GM21576 (cell line): Measurements from ENCODE around the gene GMEB2.
"Not testable (repeated sequence)": the region's sequence is repeated elsewhere in the genome, so short reads cannot be mapped to it uniquely, and the experiment has no call there.

Experiments used
- ATAC-seq: cut with Tn5 transposase; IDR thresholded peaks from one replicate; pipeline ENCODE4 v1.9.1; 2021; ENCODE audit warnings: mild to moderate bottlenecking, moderate library complexity; ENCODE audit not compliant: unreplicated experiment

Gene GMEB2

GRCh38 chr20:63617092-63617875, 9.6 kb downstream of the GMEB2 start:
- ATAC-seq = no peak

- not testable (repeated sequence) for ATAC-seq
Observed at GRCh38 chr20:63613863-63614594, 12.9 kb downstream of the GMEB2 start.

GRCh38 chr20:63612276-63612931, 14.5 kb downstream of the GMEB2 start:
- no peak for ATAC-seq

GRCh38 chr20:63611646-63612045, 15.3 kb downstream of the GMEB2 start:
- no peak for ATAC-seq

DNA sequence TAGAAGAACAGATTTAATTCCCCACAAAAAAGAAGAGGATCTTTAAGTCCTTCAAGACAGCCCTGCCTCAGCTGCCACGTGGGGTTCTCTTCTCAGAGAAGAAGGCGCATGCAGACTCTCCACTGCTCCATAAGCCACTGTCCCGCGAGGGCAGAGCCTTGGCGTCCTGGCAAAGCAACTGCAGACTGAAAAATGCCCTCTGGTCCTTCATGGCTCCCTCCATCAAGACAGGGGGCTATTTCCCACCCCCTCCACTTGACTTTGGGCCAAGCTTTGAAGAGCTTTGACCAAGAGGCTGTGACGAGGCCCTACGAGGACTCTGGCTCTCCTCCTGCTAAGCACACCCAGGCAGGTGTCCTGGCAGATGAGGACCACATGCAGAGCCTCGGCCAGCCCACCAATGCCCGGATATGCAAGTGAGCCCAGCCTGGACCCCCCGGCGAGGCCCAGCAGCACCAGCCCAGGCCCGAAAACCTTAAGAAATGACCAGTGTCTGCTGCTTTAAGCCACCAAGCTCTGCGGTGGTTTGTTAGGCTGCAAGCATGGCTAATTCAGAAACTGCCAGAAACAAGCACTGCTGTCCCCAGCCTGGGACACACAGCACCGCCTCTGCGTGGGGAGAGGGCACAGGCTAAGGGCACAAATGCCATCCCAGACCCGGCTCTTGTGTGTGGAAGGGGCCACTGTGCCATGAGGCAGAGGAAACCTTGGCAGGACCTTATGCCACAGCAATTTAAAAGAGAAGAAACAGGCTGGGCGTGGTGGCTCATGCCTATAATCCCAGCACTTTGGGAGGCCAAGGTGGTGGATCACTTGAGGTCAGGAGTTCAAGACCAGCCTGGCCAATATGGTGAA, 16.1 kb downstream of the GMEB2 start:
- no peak for ATAC-seq

GRCh38 chr20:63606686-63607085, 20.2 kb downstream of the GMEB2 start:
- no peak for ATAC-seq

DNA sequence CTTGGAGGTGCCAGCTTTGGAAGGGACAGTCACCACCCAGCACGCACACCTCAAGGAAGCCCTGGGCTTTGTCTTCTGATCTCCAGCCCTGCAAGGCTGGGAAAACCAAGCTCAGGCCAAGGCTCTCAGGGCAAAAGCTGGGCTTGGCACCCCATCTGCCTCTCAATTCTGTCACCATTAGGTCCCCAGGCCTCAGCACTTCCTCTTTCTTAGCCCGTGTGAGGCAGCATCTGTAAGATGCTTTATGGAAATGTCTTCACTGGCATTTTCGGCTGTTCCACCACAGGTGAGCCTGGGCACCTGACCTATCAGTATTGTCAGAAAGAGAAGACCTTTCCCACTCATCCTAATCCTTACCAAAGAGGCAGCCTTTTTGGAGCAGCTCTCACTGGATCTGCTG, 24.6 kb downstream of the GMEB2 start:
- no peak for ATAC-seq

DNA sequence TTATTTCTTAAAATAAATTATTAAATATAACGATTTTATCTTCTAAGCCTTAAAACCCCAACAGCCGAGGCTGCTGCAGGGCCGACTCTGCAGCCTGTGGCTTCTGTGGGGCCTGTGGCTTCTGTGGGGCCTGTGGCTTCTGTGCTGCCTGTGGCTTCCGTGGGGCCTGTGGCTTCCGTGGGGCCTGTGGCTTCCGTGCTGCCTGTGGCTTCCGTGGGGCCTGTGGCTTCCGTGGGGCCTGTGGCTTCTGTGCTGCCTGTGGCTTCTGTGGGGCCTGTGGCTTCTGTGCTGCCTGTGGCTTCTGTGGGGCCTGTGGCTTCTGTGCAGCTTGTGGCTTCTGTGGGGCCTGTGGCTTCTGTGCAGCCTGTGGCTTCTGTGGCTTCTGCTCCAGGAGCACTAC, 25.2 kb downstream of the GMEB2 start:
- ATAC-seq = not testable (repeated sequence)

DNA sequence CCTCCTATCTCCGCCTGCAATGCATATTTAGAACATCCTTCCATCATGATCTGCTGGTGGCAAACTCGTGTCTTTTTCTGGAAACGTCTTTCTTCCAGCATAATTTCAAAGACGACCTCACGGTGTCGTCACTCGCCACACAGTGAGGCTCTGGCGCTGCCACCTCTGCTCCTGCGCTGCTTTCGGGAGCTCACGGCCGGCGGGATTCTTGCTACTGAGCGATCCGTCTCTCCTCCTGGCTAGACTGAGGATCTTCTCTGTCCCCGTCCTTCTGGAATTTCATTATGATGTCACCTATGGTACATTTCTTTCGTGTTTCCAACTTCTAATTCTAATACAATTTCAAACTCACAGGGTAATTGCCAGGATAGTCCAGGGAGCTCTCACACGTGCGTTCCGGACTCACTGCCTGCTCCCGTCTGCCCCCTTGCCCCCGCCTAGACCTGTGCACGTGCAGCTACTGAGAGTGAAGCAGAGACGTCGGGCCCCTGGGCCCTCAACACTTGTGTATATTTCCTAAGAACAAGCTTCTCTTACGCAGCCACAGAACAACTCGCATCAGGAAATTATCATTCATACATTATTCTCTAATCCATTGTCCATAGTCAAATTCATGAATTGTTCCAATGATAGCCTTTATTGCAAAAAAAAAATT, 27.4 kb downstream of the GMEB2 start:
- no peak for ATAC-seq

DNA sequence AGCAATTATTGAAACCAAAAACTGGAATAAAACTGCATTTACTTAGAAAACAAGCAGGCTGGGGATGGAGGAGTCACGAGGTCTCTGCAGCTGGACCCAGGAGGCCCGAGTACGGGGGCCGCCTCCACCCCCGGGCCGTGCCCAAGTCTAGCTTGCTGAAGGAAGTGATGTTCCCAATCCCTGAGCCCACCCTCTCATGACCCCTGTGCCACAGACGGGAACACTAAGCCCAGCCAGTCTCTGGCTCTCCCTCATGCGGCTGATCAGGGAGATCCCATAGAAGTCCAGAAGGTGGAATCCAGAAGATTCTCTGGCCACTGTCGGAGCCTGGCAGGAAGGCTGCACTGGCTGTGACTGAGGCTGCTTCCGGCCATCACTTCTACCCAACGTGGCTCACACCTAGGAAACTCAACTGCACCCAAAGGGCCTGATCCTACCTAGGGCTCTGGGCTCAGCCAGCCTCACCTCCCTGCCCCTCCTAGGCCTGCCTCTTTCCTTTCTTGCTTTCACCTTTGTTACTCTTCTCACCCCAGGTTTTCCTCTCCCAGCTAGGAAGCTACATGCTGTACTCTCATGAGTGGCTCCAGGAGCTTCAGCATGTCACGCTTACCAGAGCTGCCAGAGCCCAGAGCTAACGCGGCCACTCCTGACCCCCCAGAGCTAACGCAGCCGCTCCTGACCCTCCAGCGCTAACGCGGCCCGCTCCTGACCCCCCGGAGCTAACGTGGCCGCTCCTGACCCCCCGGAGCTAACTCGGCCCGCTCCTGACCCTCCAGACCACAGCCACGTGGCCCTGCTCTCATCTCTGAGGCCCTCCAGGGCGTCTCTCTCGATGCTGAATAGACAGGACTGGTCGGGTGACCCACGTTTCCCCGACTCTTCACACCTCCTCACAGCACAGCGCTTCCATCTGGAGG, 28.2 kb downstream of the GMEB2 start:
- no peak for ATAC-seq

DNA sequence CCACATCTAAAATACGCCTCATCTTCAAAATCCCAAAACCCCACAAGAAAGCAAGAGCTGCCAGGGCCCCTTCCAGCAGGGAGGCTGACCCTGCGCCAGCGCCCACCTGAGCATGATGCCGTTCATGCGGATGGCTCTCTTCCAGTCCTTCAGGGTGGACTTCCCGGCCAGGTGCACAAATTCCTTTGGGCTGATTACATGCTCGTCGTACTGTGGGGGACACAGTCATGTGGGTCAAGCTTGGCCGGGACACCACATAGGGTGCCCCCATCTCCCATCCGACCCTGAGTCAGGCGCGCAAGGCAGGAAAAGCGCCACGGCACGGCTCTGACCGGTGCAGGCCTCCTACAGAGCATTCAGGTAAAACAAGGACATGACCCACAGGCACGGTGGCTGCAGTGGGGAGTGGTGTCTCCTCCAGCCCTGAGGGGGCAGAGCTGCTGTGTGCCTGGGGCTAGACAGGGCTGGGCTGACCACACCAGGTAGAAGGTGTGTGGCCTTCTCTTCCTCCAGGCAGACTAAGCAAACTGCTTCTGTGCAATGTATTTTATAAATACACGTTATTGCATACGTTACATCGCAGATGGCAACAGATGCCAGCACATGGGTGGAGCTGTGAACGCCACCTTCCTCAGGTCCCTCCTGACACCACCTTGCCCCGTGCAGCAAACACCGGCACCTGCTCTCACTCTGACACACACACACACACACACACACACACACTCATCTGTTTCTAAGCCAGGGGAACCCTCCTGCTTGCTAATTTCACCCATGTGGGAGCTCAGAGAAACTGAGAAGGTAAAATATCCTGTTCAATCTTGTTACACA, 29.0 kb downstream of the GMEB2 start:
- no peak for ATAC-seq

DNA sequence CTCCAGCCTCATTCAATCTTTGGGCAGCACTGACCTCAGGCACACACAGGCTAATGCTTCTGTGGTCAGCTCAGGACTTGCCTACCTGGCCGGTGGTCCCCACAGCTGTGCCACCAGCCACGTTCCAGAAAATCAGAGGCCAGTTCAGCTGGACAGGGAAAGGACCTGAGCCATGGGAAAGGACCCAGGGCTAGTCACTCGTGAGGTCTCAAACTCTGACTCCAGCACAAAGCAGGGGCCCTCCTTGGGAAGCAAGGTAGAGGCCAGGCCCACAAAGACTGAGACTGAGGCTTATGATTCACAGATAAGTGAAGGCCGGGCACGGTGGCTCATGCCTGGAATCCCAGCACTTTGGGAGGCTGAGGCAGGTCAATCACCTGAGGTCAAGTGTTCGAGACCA, 30.5 kb downstream of the GMEB2 start:
- ATAC-seq = no peak

DNA sequence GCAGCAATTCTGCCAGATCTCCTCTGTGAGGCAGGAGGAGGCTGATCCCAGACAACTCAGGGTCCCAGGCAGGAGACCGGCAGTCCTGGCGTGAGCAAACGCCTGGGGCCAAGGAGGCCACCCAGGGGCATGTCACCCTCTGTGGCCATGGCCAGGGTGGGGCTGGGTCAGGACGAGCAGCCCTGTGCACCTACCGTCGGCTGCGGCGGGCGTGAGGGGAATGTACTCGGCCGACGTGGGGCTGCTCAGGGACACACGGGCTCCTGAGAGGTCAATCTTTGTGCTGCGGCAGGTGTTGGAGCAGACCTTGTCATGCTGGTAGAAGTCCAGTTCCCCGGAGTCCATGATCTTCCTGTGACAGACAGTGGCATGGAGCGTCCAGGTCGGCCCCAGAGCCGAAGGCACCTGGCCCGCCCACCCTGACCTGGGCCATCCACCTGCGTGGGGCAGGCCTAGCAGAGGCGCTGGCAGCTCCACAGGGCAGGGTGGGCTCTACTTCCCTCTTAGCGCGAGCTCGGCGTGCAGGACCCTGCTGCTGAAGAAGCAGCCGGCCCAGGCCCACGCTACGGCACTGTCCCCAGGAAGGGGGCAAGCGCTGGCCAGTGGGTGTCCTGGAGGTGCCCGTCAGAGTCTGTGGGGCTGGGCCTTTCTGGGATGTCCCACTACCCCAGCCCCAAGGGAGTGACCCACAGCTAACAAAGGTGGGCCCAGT, 31.3 kb downstream of the GMEB2 start:
- ATAC-seq = no peak

DNA sequence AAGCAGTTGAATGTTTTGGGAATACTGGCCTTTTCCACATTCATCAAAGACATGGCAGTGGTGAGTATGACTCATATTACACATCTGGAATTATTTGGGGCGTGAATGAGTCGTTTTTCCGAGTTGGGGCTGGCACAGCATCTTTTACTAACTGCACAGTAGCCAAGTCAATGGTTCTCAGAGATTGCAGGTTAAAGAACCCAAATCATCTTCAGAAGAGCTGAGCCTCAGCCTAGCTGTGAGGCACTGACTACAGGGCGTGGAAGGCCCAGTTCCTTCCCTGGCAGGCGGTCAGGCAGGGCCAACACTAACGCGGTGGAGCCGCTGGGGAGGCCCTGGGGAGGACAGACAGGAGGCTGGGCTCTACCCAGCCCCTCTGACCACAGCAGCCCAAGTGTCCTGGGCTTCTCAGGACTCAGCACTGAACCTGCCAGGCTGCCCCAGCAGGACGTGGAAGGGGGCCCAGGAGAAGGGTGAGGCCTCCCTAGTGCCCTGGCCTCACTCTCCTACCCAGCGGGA, 32.8 kb downstream of the GMEB2 start:
- ATAC-seq = no peak

GRCh38 chr20:63592661-63593060, 34.2 kb downstream of the GMEB2 start:
- ATAC-seq = no peak

GRCh38 chr20:63591786-63592355, 35.0 kb downstream of the GMEB2 start:
- no peak for ATAC-seq

DNA sequence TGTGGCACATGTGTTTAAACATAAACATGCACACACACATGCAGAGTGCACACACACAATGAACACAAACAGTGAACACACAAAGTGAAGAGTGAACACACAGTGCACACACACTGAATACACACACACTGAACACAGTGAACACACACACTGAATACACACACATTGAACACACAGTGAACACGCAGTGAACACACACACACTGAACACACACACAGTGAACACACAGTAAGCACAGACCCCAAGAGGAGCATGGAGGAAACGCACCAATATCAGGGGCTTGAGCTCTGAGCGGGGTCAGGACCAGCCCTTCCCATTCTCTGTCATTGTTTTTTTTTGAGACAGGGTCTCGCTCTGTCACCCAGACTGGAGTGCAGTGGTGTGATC, 35.8 kb downstream of the GMEB2 start:
- ATAC-seq = no peak
